ENCODE results near the gene RPL13A. TPM values are rescaled to one million over a fixed set of nuclear protein-coding genes. Genes with fewer than 3 reads are reported as not detected.

RPL13A gene
- total RNA-seq, 1 experiment from 2014 or later: 1,196 TPM

GRCh38 chr19:49465371-49465770 lies 22.0 kb upstream of the RPL13A start:
- Histone ChIP-seq H3K27ac (ENCODE audit: low read length) (no peak overlapping the region), H3K4me1 (ENCODE audit: control insufficient read depth, insufficient read depth, low read length) (no peaks in the 10 kb centered on the region), H3K27me3 (ENCODE audit: control insufficient read depth, insufficient read depth, low read length) (no peaks in the 10 kb centered on the region), H3K36me3 (ENCODE audit: control insufficient read depth, insufficient read depth, low read length) (no peaks in the 10 kb centered on the region), H3K9me3 (ENCODE audit: control insufficient read depth, insufficient read depth, low read depth, low read length) (no peaks in the 10 kb centered on the region), H3K4me3 (ENCODE audit: low read depth in 2 of 2, low read length in 2 of 2) (no peak overlapping the region)
- ChIA-PET CTCF (no interaction called here), POLR2A (no interaction called here)
- DNase-seq (ENCODE audit: low read depth, low spot score): no peak
- no peak for TF ChIP-seq REST (IDR thresholded peaks at IDR 0.05; ENCODE audit: insufficient read depth in 1 of 2, low read depth in 2 of 2, low read length in 1 of 2)
- no peak for TF ChIP-seq POLR2AphosphoS5 (IDR thresholded peaks at IDR 0.05; ENCODE audit: low read depth, low read length)
- TF ChIP-seq CTCF (IDR thresholded peaks at IDR 0.05): no peak
- TF ChIP-seq TCF7L2 (IDR thresholded peaks at IDR 0.05; ENCODE audit: low read depth, low read length): no peak
- no peak for TF ChIP-seq SIN3A (IDR thresholded peaks at IDR 0.05; ENCODE audit: borderline replicate concordance, insufficient read depth, low read depth, low read length)
- no TSS peak for BruUV-seq (replicated peaks)
- no peak for ATAC-seq
- intact Hi-C loops (cut with micrococcal nuclease; ENCODE audit: unreplicated experiment) (no loop called here), in situ Hi-C loops (cut with HindIII; ENCODE audit: low pct_unique_long_range_greater_than_20kb, low sequenced_read_pairs) (no loop called here)

- POLR2A ChIA-PET: no interaction called here
- DNase-seq (ENCODE audit: low read depth, low spot score) (no peak), ATAC-seq (no peak)
- TF ChIP-seq TCF7L2 (IDR thresholded peaks at IDR 0.05; ENCODE audit: low read depth, low read length) (no peak), SIN3A (IDR thresholded peaks at IDR 0.05; ENCODE audit: borderline replicate concordance, insufficient read depth, low read depth, low read length) (no peak), CTCF (IDR thresholded peaks at IDR 0.05) (no peak), POLR2AphosphoS5 (IDR thresholded peaks at IDR 0.05; ENCODE audit: low read depth, low read length) (no peak), REST (IDR thresholded peaks at IDR 0.05; ENCODE audit: insufficient read depth in 1 of 2, low read depth in 2 of 2, low read length in 1 of 2) (no peak)
- in situ Hi-C loops (cut with HindIII; ENCODE audit: low pct_unique_long_range_greater_than_20kb, low sequenced_read_pairs) (no loop called here), intact Hi-C loops (cut with micrococcal nuclease; ENCODE audit: unreplicated experiment) (no loop called here)
- BruUV-seq (replicated peaks): no TSS peak
- Histone ChIP-seq H3K9me3 (ENCODE audit: control insufficient read depth, insufficient read depth, low read depth, low read length) (no peaks in the 10 kb centered on the region), H3K4me1 (ENCODE audit: control insufficient read depth, insufficient read depth, low read length) (no peaks in the 10 kb centered on the region), H3K27ac (ENCODE audit: low read length) (no peak overlapping the region), H3K36me3 (ENCODE audit: control insufficient read depth, insufficient read depth, low read length) (no peaks in the 10 kb centered on the region), H3K4me3 (ENCODE audit: low read depth in 2 of 2, low read length in 2 of 2) (no peak overlapping the region), H3K27me3 (ENCODE audit: control insufficient read depth, insufficient read depth, low read length) (no peaks in the 10 kb centered on the region)
- CTCF ChIA-PET: no interaction called here
Observed at GRCh38 chr19:49468199-49468598, 19.2 kb upstream of the RPL13A start.
